Fibroblast of gingiva (primary cell): ENCODE measurements around the gene CIAO3.
"Not testable (repeated sequence)": the region's sequence is repeated elsewhere in the genome, so short reads cannot be mapped to it uniquely, and the experiment has no call there.

Source experiments
- DNase-seq: peaks from one replicate; pipeline ENCODE4 v3.0.0-alpha.2; 2011; ENCODE audit warnings: low read depth

Gene CIAO3

GRCh38 chr16:692356-693108 is 48.3 kb downstream of the CIAO3 start:
- DNase-seq: no peak

GRCh38 chr16:691242-691641 is 49.6 kb downstream of the CIAO3 start:
- not testable (repeated sequence) for DNase-seq

GRCh38 chr16:689175-689897 is 51.5 kb downstream of the CIAO3 start:
- no peak for DNase-seq

- DNase-seq: no peak
Measured at GRCh38 chr16:687499-687898, 53.3 kb downstream of the CIAO3 start.

- no peak for DNase-seq
Measured at GRCh38 chr16:686459-687260, 54.1 kb downstream of the CIAO3 start.

GRCh38 chr16:685967-686366 is 54.8 kb downstream of the CIAO3 start:
- DNase-seq: peak; percentile 23

GRCh38 chr16:684961-685696 is 55.7 kb downstream of the CIAO3 start:
- DNase-seq: no peak

- peak; percentile 96 for DNase-seq
Measured at GRCh38 chr16:684071-684794, 56.6 kb downstream of the CIAO3 start, which contains the start of gene JMJD8. TSS of gene JMJD8 (minus strand) at chr16:684334. CDS start at chr16:684319, 15 bp downstream.

- no peak for DNase-seq
Measured at GRCh38 chr16:683396-684070, 57.3 kb downstream of the CIAO3 start.

- DNase-seq: no peak
Measured at GRCh38 chr16:682493-683395, 58.1 kb downstream of the CIAO3 start.

GRCh38 chr16:681746-682427 is 58.9 kb downstream of the CIAO3 start:
- DNase-seq: no peak

- peak; percentile 65 for DNase-seq
Measured at GRCh38 chr16:680967-681745, 59.6 kb downstream of the CIAO3 start.

- DNase-seq: no peak
Measured at GRCh38 chr16:680625-680945, 60.2 kb downstream of the CIAO3 start.

- DNase-seq: peak; percentile 88
Measured at GRCh38 chr16:679814-680624, 60.8 kb downstream of the CIAO3 start, which contains the start of gene STUB1. TSS of gene STUB1 (plus strand) at chr16:680410. CDS start at chr16:680526, 116 bp downstream.
